HG03457 (cell line): ENCODE measurements around the gene LARGE1.

Experiments
- ATAC-seq: cut with Tn5 transposase; IDR thresholded peaks from one replicate; pipeline ENCODE4 v1.9.1; 2021; ENCODE audit warnings: moderate number of reproducible peaks; ENCODE audit not compliant: unreplicated experiment

The LARGE1 gene

GRCh38 chr22:33735978-33736377, 184.3 kb downstream of the LARGE1 start:
- no peak for ATAC-seq

GRCh38 chr22:33728847-33729246, 191.4 kb downstream of the LARGE1 start:
- no peak for ATAC-seq

- no peak for ATAC-seq
These were observed 194.0 kb downstream of the LARGE1 start for GRCh38 chr22:33726294-33726734.

- ATAC-seq = no peak
These were observed 196.4 kb downstream of the LARGE1 start for GRCh38 chr22:33723915-33724314.

- ATAC-seq = no peak
These were observed 197.5 kb downstream of the LARGE1 start for GRCh38 chr22:33722816-33723215.

GRCh38 chr22:33720166-33720878, 200.0 kb downstream of the LARGE1 start:
- no peak for ATAC-seq

- ATAC-seq = no peak
These were observed 202.4 kb downstream of the LARGE1 start for GRCh38 chr22:33717694-33718396.

- no peak for ATAC-seq
These were observed 204.9 kb downstream of the LARGE1 start for GRCh38 chr22:33715237-33715985.

GRCh38 chr22:33710326-33710725, 209.9 kb downstream of the LARGE1 start:
- no peak for ATAC-seq

- ATAC-seq = no peak
These were observed 212.7 kb downstream of the LARGE1 start for GRCh38 chr22:33707581-33707980.

- no peak for ATAC-seq
These were observed 214.2 kb downstream of the LARGE1 start for GRCh38 chr22:33706100-33706499.

- no peak for ATAC-seq
These were observed 221.1 kb downstream of the LARGE1 start for GRCh38 chr22:33699176-33699575.

GRCh38 chr22:33697640-33698039, 222.6 kb downstream of the LARGE1 start:
- no peak for ATAC-seq

- no peak for ATAC-seq
These were observed 229.1 kb downstream of the LARGE1 start for GRCh38 chr22:33691057-33691630.

- ATAC-seq = no peak
These were observed 231.4 kb downstream of the LARGE1 start for GRCh38 chr22:33688903-33689302.

- no peak for ATAC-seq
These were observed 232.8 kb downstream of the LARGE1 start for GRCh38 chr22:33687464-33687863.

GRCh38 chr22:33684087-33684486, 236.2 kb downstream of the LARGE1 start:
- ATAC-seq = no peak

GRCh38 chr22:33682927-33683326, 237.3 kb downstream of the LARGE1 start:
- no peak for ATAC-seq

- no peak for ATAC-seq
These were observed 239.6 kb downstream of the LARGE1 start for GRCh38 chr22:33680632-33681031.

GRCh38 chr22:33678523-33678922, 241.8 kb downstream of the LARGE1 start:
- ATAC-seq = no peak

GRCh38 chr22:33677536-33677935, 242.7 kb downstream of the LARGE1 start:
- ATAC-seq = no peak
